Vagina (tissue), 2 donors: ENCODE measurements around the gene TBCE. TPM values are rescaled to one million over a fixed set of nuclear protein-coding genes. Genes with fewer than 3 reads are reported as not detected.

Source experiments
- DNase-seq, 2 donors: peaks; one replicate each; pipeline ENCODE4 v3.0.0-alpha.2; 2017; ENCODE audit errors: extremely low spot score in 2 of 2
- H3K27ac ChIP-seq: fragments of 200-600 bp; sonication (generic); one replicate; pipeline ENCODE4 v1.5.1; 2019
- H3K27me3 ChIP-seq: fragments of 200-600 bp; sonication (generic); one replicate; pipeline ENCODE4 v1.5.1; 2019
- H3K36me3 ChIP-seq, 2 donors: fragments of 200-600 bp; sonication (generic); one replicate each; pipeline ENCODE4 v1.5.1; 2017 to 2019
- H3K4me1 ChIP-seq: fragments of 200-600 bp; sonication (generic); one replicate; pipeline ENCODE4 v1.5.1; 2019
- H3K4me3 ChIP-seq, 2 donors: fragments of 200-600 bp; sonication (generic); 1 replicate in 1 of 2; 2 replicates in 1 of 2; pipeline ENCODE4 v1.5.1; 2016 to 2019
- H3K9me3 ChIP-seq: fragments of 200-600 bp; sonication (generic); one replicate; pipeline ENCODE4 v1.5.1; 2019
- POLR2A ChIP-seq, 2 donors: fragments of 450-650 bp; IDR thresholded peaks; one replicate each; pipeline ENCODE4 v1.6.1; 2017; ENCODE audit warnings: antibody characterized with exemption in 2 of 2, mild to moderate bottlenecking in 2 of 2, moderate library complexity in 2 of 2
- POLR2AphosphoS5 ChIP-seq, 2 donors: sonication (generic); formaldehyde crosslinking; IDR thresholded peaks; one replicate each; pipeline ENCODE4 v1.9.0; 2017; ENCODE audit warnings: antibody characterized with exemption in 2 of 2, mild to moderate bottlenecking in 2 of 2, low read depth in 1 of 2; ENCODE audit not compliant: insufficient read depth in 1 of 2
- intact Hi-C: fragments of 100-400 bp; cut with DNase I; formaldehyde crosslinking; loops from one replicate; pipeline ENCODE4 v1.15.1; 2023
- total RNA-seq: library from RNA; depleted of rRNA; stranded (reverse); fragments of >200 nt; gene quantifications from one replicate; pipeline ENCODE4 v1.2.3, GENCODE V29; 2016
- TF ChIP-seq, protein P1 (sequence below), 3 experiments: fragments of 450-650 bp in 2 of 3; fragments of 200-600 bp in 1 of 3; sonication (generic) in 1 of 3; IDR thresholded peaks; one replicate each; pipeline ENCODE4 v1.5.1; 2017 to 2019; ENCODE audit warnings: antibody characterized with exemption in 3 of 3, mild to moderate bottlenecking in 2 of 3, moderate library complexity in 2 of 3

Gene TBCE
- total RNA-seq, 1 donor from 2014 or later = 23.6 TPM

DNA sequence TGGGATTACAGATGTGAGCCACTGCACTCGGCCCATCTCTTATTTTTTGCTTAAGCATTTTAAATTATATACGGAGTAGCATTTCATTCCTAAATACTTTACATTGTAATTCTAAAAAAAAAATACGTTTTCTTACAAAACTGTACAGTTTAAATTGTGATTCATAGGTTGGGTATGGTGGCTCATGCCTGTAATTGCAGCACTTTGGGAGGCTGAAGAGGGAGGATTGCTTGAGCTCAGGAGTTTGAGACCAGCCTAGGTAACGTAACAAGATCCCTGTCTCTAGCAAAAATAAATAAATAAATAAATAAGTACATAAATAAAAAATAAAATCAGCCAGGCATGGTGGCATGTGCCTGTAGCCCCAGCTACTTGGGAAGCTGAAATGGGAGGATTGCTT, 24.6 kb downstream of the TBCE start:
- intact Hi-C loops = no loop called here
- Histone ChIP-seq H3K4me3 (no peak overlapping the region), H3K9me3 (no peaks in the 10 kb centered on the region), H3K27me3 (no peaks in the 10 kb centered on the region), H3K27ac (no peak overlapping the region), H3K4me1 (no peaks in the 10 kb centered on the region), H3K36me3 (no peaks in the 10 kb centered on the region)
- TF ChIP-seq POLR2AphosphoS5 (IDR thresholded peaks at IDR 0.05; ENCODE audit: insufficient read depth in 1 of 2, low read depth in 1 of 2) (no peak), POLR2A (IDR thresholded peaks at IDR 0.05) (no peak)
- TF ChIP-seq, protein P1, sequence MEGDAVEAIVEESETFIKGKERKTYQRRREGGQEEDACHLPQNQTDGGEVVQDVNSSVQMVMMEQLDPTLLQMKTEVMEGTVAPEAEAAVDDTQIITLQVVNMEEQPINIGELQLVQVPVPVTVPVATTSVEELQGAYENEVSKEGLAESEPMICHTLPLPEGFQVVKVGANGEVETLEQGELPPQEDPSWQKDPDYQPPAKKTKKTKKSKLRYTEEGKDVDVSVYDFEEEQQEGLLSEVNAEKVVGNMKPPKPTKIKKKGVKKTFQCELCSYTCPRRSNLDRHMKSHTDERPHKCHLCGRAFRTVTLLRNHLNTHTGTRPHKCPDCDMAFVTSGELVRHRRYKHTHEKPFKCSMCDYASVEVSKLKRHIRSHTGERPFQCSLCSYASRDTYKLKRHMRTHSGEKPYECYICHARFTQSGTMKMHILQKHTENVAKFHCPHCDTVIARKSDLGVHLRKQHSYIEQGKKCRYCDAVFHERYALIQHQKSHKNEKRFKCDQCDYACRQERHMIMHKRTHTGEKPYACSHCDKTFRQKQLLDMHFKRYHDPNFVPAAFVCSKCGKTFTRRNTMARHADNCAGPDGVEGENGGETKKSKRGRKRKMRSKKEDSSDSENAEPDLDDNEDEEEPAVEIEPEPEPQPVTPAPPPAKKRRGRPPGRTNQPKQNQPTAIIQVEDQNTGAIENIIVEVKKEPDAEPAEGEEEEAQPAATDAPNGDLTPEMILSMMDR (IDR thresholded peaks at IDR 0.05) = no peak
- DNase-seq = no peak

DNA sequence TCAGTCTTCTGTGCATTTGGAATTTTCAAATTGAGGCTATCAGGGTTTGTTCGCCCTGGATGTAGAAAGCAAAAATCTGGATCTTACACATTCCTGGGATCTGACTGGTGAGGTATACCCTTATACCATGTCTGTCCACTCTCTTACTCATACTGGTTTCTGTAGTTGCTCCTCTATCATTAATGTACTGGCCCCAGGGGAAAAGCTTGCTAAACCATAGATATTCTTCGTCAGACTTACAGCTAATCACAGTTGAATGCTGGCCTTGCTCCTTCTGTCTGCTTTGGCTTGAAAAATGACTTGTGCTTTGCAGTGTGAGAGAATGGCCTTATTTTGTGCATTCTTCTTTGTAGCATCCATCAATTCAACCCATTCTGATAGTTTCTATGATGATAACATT, 30.5 kb downstream of the TBCE start:
- DNase-seq = no peak
- intact Hi-C loops = no loop called here
- Histone ChIP-seq H3K36me3 (peaks cover 0 to under 1% of the 10 kb centered on the region in 2 donors), H3K27me3 (no peaks in the 10 kb centered on the region), H3K9me3 (no peaks in the 10 kb centered on the region), H3K27ac (no peak overlapping the region), H3K4me3 (no peak overlapping the region), H3K4me1 (no peaks in the 10 kb centered on the region)
- TF ChIP-seq POLR2AphosphoS5 (IDR thresholded peaks at IDR 0.05; ENCODE audit: insufficient read depth in 1 of 2, low read depth in 1 of 2) (no peak), POLR2A (IDR thresholded peaks at IDR 0.05) (no peak)
- TF ChIP-seq, protein P1 (IDR thresholded peaks at IDR 0.05) = no peak

DNA sequence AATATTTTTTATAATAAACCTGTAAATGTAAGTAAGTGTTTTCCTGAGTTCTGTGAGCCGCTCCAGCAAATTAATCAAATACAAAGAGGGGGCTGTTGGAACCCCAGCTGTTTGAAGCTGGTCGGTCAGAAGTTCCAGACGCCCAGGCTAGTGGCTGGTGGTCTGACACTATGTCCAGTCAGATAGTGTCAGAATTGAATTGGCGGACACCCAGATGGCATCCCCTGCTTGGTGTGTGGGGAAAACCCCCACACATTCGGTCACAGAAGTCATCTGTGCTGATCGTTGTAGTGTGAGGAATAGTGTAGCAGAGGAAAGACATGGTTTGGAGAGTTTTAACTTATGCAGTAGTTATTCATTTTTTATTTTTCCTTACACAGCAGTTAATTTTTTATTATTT, 32.4 kb downstream of the TBCE start:
- no peak for TF ChIP-seq POLR2AphosphoS5 (IDR thresholded peaks at IDR 0.05; ENCODE audit: insufficient read depth in 1 of 2, low read depth in 1 of 2)
- intact Hi-C loops = no loop called here
- Histone ChIP-seq H3K27ac (no peak overlapping the region), H3K4me1 (no peaks in the 10 kb centered on the region), H3K9me3 (no peaks in the 10 kb centered on the region), H3K36me3 (peaks cover 0 to 7% of the 10 kb centered on the region in 2 donors), H3K4me3 (no peak overlapping the region), H3K27me3 (no peaks in the 10 kb centered on the region)
- no peak for DNase-seq

DNA sequence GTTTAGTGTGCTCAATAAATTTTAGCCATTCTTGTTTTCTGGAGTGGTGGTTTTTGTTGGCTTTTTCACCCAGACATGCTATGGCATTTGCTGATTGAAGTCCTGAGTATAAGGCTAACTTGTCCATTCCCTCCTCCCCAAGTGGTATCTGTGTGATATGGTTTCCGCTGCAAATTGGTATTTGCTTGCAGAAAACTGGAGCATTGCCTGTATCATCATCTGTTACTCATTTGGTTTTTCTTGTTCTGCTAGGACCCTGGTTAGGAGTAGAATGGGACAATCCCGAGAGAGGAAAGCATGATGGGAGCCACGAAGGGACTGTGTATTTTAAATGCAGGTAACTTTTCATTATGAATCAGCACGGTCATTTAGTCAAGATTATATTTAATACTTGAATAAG, 34.0 kb downstream of the TBCE start:
- H3K4me1 ChIP-seq = no peaks in the 10 kb centered on the region
- H3K4me3 ChIP-seq = no peak overlapping the region
- no peaks in the 10 kb centered on the region for H3K27me3 ChIP-seq
- no peaks in the 10 kb centered on the region for H3K9me3 ChIP-seq
- intact Hi-C loops = no loop called here
- peaks cover 0 to 7% of the 10 kb centered on the region in 2 donors for H3K36me3 ChIP-seq
- DNase-seq = no peak
- TF ChIP-seq POLR2A (IDR thresholded peaks at IDR 0.05) (no peak), POLR2AphosphoS5 (IDR thresholded peaks at IDR 0.05; ENCODE audit: insufficient read depth in 1 of 2, low read depth in 1 of 2) (no peak)
- TF ChIP-seq, protein P1 (IDR thresholded peaks at IDR 0.05) = no peak
- no peak overlapping the region for H3K27ac ChIP-seq

DNA sequence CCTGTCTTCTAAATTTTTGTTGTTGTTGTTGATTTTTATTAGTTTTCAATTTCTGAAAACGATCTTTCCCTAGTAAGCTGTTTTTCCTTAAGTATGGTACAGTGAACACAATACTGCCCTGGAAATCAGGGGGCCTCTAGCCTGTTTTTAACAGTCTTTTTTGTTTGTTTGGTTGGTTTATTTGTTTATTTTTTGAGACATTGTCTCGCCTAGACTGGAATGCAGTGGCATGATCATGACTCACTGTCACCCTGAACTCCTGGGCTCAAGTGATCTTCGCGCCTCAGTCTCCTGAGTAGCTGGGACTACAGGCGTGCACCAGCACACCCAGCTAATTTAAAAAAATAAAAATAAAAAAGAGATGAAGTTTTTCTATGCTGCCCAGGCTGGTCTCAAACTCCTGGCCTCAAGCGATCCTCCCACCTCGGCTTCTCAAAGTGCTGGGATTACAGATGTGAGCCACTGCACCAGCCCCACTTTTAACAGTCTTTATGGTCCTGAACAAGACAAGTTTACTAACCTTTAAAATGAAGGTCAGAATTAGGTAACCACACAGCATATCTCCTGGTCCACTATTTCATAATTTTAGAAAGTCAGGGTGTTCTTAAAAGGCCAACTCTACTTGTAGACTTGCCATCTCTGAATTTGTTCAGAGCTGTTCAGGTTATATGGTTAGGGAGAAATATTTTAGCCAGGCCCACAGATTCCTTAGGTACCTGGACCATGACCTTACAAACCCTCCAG, 35.4 kb downstream of the TBCE start:
- H3K4me3 ChIP-seq = no peak overlapping the region
- peaks cover 0 to 7% of the 10 kb centered on the region in 2 donors for H3K36me3 ChIP-seq
- no peak overlapping the region for H3K27ac ChIP-seq
- no peak for DNase-seq
- no peaks in the 10 kb centered on the region for H3K4me1 ChIP-seq
- no peaks in the 10 kb centered on the region for H3K27me3 ChIP-seq
- TF ChIP-seq, protein P1 (IDR thresholded peaks at IDR 0.05) = no peak
- TF ChIP-seq POLR2A (IDR thresholded peaks at IDR 0.05) (no peak), POLR2AphosphoS5 (IDR thresholded peaks at IDR 0.05; ENCODE audit: insufficient read depth in 1 of 2, low read depth in 1 of 2) (no peak)
- intact Hi-C loops = no loop called here
- no peaks in the 10 kb centered on the region for H3K9me3 ChIP-seq
